Subcutaneous abdominal adipose tissue (tissue), 5 donors: Measurements from ENCODE around the gene CD40LG.

Source experiments
- H3K27ac ChIP-seq: one replicate; pipeline ENCODE4 v1.7.0; 2013; ENCODE audit warnings: low read depth, mild to moderate bottlenecking, inconsistent platforms, low read length, moderate library complexity
- H3K27me3 ChIP-seq, 5 donors: one replicate each; pipeline ENCODE4 v1.7.0; 2013; ENCODE audit warnings: low read length in 5 of 5, inconsistent platforms in 1 of 5; ENCODE audit not compliant: control insufficient read depth in 5 of 5, insufficient read depth in 4 of 5
- H3K36me3 ChIP-seq, 5 donors: one replicate each; pipeline ENCODE4 v1.7.0; 2013; ENCODE audit warnings: low read length in 5 of 5; ENCODE audit not compliant: control insufficient read depth in 5 of 5, insufficient read depth in 5 of 5
- H3K4me1 ChIP-seq, 5 donors: one replicate each; pipeline ENCODE4 v1.7.0; 2013; ENCODE audit warnings: low read length in 5 of 5, mild to moderate bottlenecking in 3 of 5, moderate library complexity in 1 of 5; ENCODE audit not compliant: control insufficient read depth in 5 of 5, insufficient read depth in 5 of 5
- H3K4me3 ChIP-seq, 5 donors: one replicate each; pipeline ENCODE4 v1.7.0; 2013; ENCODE audit warnings: low read length in 5 of 5, low read depth in 1 of 5
- H3K9ac ChIP-seq, 5 donors: one replicate each; pipeline ENCODE4 v1.7.0; 2013; ENCODE audit warnings: low read length in 5 of 5, mild to moderate bottlenecking in 4 of 5, moderate library complexity in 3 of 5
- H3K9me3 ChIP-seq, 5 donors: one replicate each; pipeline ENCODE4 v1.7.0; 2013; ENCODE audit warnings: low read length in 5 of 5; ENCODE audit not compliant: control insufficient read depth in 5 of 5
- donor health status: healthy.
- donor health status: healthy.
- donor health status: healthy.
- donor health status: healthy.
- donor health status: healthy.

Gene CD40LG

GRCh38 chrX:136643243-136643642, 4.7 kb upstream of the CD40LG start:
- Histone ChIP-seq H3K36me3 (no peaks in the 10 kb centered on the region), H3K4me3 (no peak overlapping the region), H3K27me3 (peaks cover 0 to 4% (median 0%) of the 10 kb centered on the region in 5 donors), H3K9ac (no peak overlapping the region), H3K9me3 (no peaks in the 10 kb centered on the region), H3K4me1 (peaks cover 0 to 4% (median 0%) of the 10 kb centered on the region in 5 donors), H3K27ac (no peak overlapping the region)

- Histone ChIP-seq H3K36me3 (no peaks in the 10 kb centered on the region), H3K27ac (no peak overlapping the region), H3K9me3 (no peaks in the 10 kb centered on the region)
Measured at GRCh38 chrX:136646602-136647239, 1.2 kb upstream of the CD40LG start.

GRCh38 chrX:136650811-136651210, 2.9 kb downstream of the CD40LG start:
- no peak overlapping the region for H3K9ac ChIP-seq
- peaks cover 0 to 4% (median 0%) of the 10 kb centered on the region in 5 donors for H3K27me3 ChIP-seq
- no peaks in the 10 kb centered on the region for H3K9me3 ChIP-seq
- peaks cover 0 to 2% (median 0%) of the 10 kb centered on the region in 5 donors for H3K36me3 ChIP-seq
- H3K4me3 ChIP-seq: no peak overlapping the region
- H3K27ac ChIP-seq: no peak overlapping the region
- H3K4me1 ChIP-seq: peaks cover 4 to 26% (median 17%) of the 10 kb centered on the region in 5 donors

More at GRCh38 chrX:136646602-136647239, 1.2 kb upstream of the CD40LG start:
- peaks cover 0 to 6% (median 0%) of the 10 kb centered on the region in 5 donors for H3K4me1 ChIP-seq
- H3K9ac ChIP-seq: no peak overlapping the region
- H3K27me3 ChIP-seq: peaks cover 0 to 4% (median 0%) of the 10 kb centered on the region in 5 donors
- H3K4me3 ChIP-seq: no peak overlapping the region

- no peaks in the 10 kb centered on the region for H3K9me3 ChIP-seq
- peaks cover 4 to 22% (median 17%) of the 10 kb centered on the region in 5 donors for H3K4me1 ChIP-seq
- H3K27ac ChIP-seq: peak overlapping the region; percentile 65
- H3K4me3 ChIP-seq: no peak overlapping the region
- H3K27me3 ChIP-seq: peaks cover 0 to 4% (median 0%) of the 10 kb centered on the region in 5 donors
- no peak overlapping the region for H3K9ac ChIP-seq
- H3K36me3 ChIP-seq: peaks cover 0 to 2% (median 0%) of the 10 kb centered on the region in 5 donors
Measured at GRCh38 chrX:136652822-136653723, 5.1 kb downstream of the CD40LG start.

- Histone ChIP-seq H3K27me3 (peaks cover 0 to 3% (median 0%) of the 10 kb centered on the region in 5 donors), H3K36me3 (peaks cover 0 to 2% (median 0%) of the 10 kb centered on the region in 5 donors), H3K9ac (no peak overlapping the region), H3K4me1 (peaks cover 4 to 22% (median 17%) of the 10 kb centered on the region in 5 donors), H3K27ac (no peak overlapping the region), H3K9me3 (no peaks in the 10 kb centered on the region), H3K4me3 (no peak overlapping the region)
Measured at GRCh38 chrX:136656361-136656964, 8.5 kb downstream of the CD40LG start.

GRCh38 chrX:136658151-136658550, 10.2 kb downstream of the CD40LG start:
- H3K27me3 ChIP-seq: peaks cover 0 to 3% (median 0%) of the 10 kb centered on the region in 5 donors
- peaks cover 0 to 2% (median 0%) of the 10 kb centered on the region in 5 donors for H3K36me3 ChIP-seq

DNA sequence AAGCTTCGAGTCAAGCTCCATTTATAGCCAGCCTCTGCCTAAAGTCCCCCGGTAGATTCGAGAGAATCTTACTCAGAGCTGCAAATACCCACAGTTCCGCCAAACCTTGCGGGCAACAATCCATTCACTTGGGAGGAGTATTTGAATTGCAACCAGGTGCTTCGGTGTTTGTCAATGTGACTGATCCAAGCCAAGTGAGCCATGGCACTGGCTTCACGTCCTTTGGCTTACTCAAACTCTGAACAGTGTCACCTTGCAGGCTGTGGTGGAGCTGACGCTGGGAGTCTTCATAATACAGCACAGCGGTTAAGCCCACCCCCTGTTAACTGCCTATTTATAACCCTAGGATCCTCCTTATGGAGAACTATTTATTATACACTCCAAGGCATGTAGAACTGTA, 11.2 kb downstream of the CD40LG start:
- peaks cover 0 to 1% (median 0%) of the 10 kb centered on the region in 5 donors for H3K4me1 ChIP-seq
- H3K9me3 ChIP-seq: peaks cover 0 to 2% (median 0%) of the 10 kb centered on the region in 5 donors
- no peak overlapping the region for H3K9ac ChIP-seq
- H3K4me3 ChIP-seq: no peak overlapping the region
- no peak overlapping the region for H3K27ac ChIP-seq
- peaks cover 2 to 7% (median 2%) of the 10 kb centered on the region in 5 donors for H3K36me3 ChIP-seq
- H3K27me3 ChIP-seq: peaks cover 0 to 3% (median 0%) of the 10 kb centered on the region in 5 donors

More at GRCh38 chrX:136658151-136658550, 10.2 kb downstream of the CD40LG start:
- Histone ChIP-seq H3K9me3 (no peaks in the 10 kb centered on the region), H3K27ac (no peak overlapping the region), H3K9ac (no peak overlapping the region), H3K4me1 (peaks cover 0 to 11% (median 7%) of the 10 kb centered on the region in 5 donors), H3K4me3 (no peak overlapping the region)

- Histone ChIP-seq H3K27ac (no peak overlapping the region), H3K27me3 (peaks cover 0 to 3% (median 0%) of the 10 kb centered on the region in 5 donors), H3K9me3 (peaks cover 2 to 16% (median 10%) of the 10 kb centered on the region in 5 donors), H3K4me1 (no peaks in the 10 kb centered on the region), H3K36me3 (peaks cover 9 to 19% (median 15%) of the 10 kb centered on the region in 5 donors), H3K4me3 (no peak overlapping the region), H3K9ac (no peak overlapping the region)
Measured at GRCh38 chrX:136660896-136661295, 12.9 kb downstream of the CD40LG start.

- Histone ChIP-seq H3K9ac (no peak overlapping the region), H3K4me3 (no peak overlapping the region), H3K9me3 (peaks cover 2 to 17% (median 10%) of the 10 kb centered on the region in 5 donors), H3K27me3 (peaks cover 0 to 3% (median 0%) of the 10 kb centered on the region in 5 donors), H3K36me3 (peaks cover 14 to 25% (median 20%) of the 10 kb centered on the region in 5 donors), H3K4me1 (no peaks in the 10 kb centered on the region), H3K27ac (no peak overlapping the region)
Measured at GRCh38 chrX:136662104-136662503, 14.1 kb downstream of the CD40LG start.
